IMR-90 (cell line): ENCODE measurements around the gene ATP2B2. TPM values are rescaled to one million over a fixed set of nuclear protein-coding genes. Genes with fewer than 3 reads are reported as not detected.

Experiments used
- ATAC-seq: fragments of 200-7000 bp; cut with Tn5 transposase; 2 replicates; pipeline ENCODE4 v1.9.1; 2020; ENCODE audit warnings: low read depth, mild to moderate bottlenecking, moderate library complexity
- BruUV-seq: library from RNA; stranded (reverse); fragments of 400-500 nt; replicated peaks from 2 replicates; lab custom pipeline; 2021; lab: Mats Ljungman, UMichigan
- CTCF ChIA-PET: fragments of 300-600 bp; formaldehyde crosslinking; extraction: SDS; loops from one replicate; lab custom pipeline; 2021; ENCODE audit warnings: antibody characterized with exemption; lab: Yijun Ruan, JAX
- POLR2A ChIA-PET: fragments of 300-600 bp; sonication (Branson Sonifier 250); formaldehyde crosslinking; loops from one replicate; lab custom pipeline; 2022; ENCODE audit warnings: antibody characterized with exemption; ENCODE audit not compliant: unreplicated experiment; lab: Charles Lee
- DNase-seq: peaks from one replicate; pipeline ENCODE4 v3.0.0; 2013
- H2AFZ ChIP-seq: replicated peaks from 2 replicates; pipeline ENCODE3; 2013; ENCODE audit warnings: low read length, mild to moderate bottlenecking; ENCODE audit not compliant: poor library complexity
- H2AK5ac ChIP-seq: 2 replicates; pipeline ENCODE4 v1.6.1; 2013; ENCODE audit warnings: low read depth, low read length, inconsistent platforms
- H2AK9ac ChIP-seq: replicated peaks from 2 replicates; pipeline ENCODE3; 2013; ENCODE audit warnings: mild to moderate bottlenecking, low read depth, low read length, moderate library complexity; ENCODE audit not compliant: poor library complexity
- H2BK120ac ChIP-seq: 2 replicates; pipeline ENCODE4 v1.6.1; 2013; ENCODE audit warnings: low read depth, low read length, inconsistent platforms
- H2BK15ac ChIP-seq: 3 replicates; pipeline ENCODE4 v1.6.1; 2013; ENCODE audit warnings: low read depth, low read length, inconsistent platforms
- H2BK20ac ChIP-seq: 2 replicates; pipeline ENCODE4 v1.6.1; 2013; ENCODE audit warnings: low read depth, mild to moderate bottlenecking, inconsistent platforms, low read length, moderate library complexity
- H2BK5ac ChIP-seq: 2 replicates; pipeline ENCODE4 v1.6.1; 2013; ENCODE audit warnings: mild to moderate bottlenecking, low read depth, low read length, inconsistent platforms; ENCODE audit not compliant: poor library complexity, severe bottlenecking
- H3K14ac ChIP-seq: replicated peaks from 2 replicates; pipeline ENCODE4 v1.6.1; 2013; ENCODE audit warnings: low read depth, low read length, inconsistent platforms
- H3K18ac ChIP-seq: 2 replicates; pipeline ENCODE4 v1.6.1; 2013; ENCODE audit warnings: low read depth, low read length, control low read depth
- H3K23ac ChIP-seq: 2 replicates; pipeline ENCODE4 v1.6.1; 2013; ENCODE audit warnings: low read depth, low read length, inconsistent platforms
- H3K27ac ChIP-seq: 2 replicates; pipeline ENCODE4 v1.5.1; 2013; ENCODE audit warnings: mild to moderate bottlenecking, control low read depth, low read length; ENCODE audit not compliant: insufficient read depth
- H3K27me3 ChIP-seq: 2 replicates; pipeline ENCODE4 v1.6.1; 2013; ENCODE audit warnings: low read length; ENCODE audit not compliant: control insufficient read depth, insufficient read depth
- H3K36me3 ChIP-seq: 2 replicates; pipeline ENCODE4 v1.6.1; 2013; ENCODE audit warnings: low read length, mixed read lengths; ENCODE audit not compliant: control insufficient read depth, insufficient read depth
- H3K4ac ChIP-seq: 2 replicates; pipeline ENCODE4 v1.6.1; 2013; ENCODE audit warnings: low read depth, low read length, inconsistent platforms
- H3K4me1 ChIP-seq: 2 replicates; pipeline ENCODE4 v1.6.1; 2013; ENCODE audit warnings: low read length, mixed read lengths; ENCODE audit not compliant: control insufficient read depth, insufficient read depth
- H3K4me2 ChIP-seq: 2 replicates; pipeline ENCODE4 v1.6.1; 2013; ENCODE audit warnings: low read depth, mild to moderate bottlenecking, control low read depth, low read length, moderate library complexity
- H3K4me3 ChIP-seq: 2 replicates; pipeline ENCODE4 v1.5.1; 2013; ENCODE audit warnings: low read depth, mild to moderate bottlenecking, control low read depth, low read length, moderate library complexity; ENCODE audit not compliant: insufficient read depth
- H3K56ac ChIP-seq: 2 replicates; pipeline ENCODE4 v1.6.1; 2013; ENCODE audit warnings: low read length, inconsistent platforms; ENCODE audit not compliant: insufficient read depth; ENCODE audit errors: extremely low read depth
- H3K79me1 ChIP-seq, 2 experiments: 2 replicates each; pipeline ENCODE4 v1.6.1; 2013; ENCODE audit warnings: low read length in 2 of 2, inconsistent platforms in 1 of 2, low read depth in 1 of 2
- H3K9ac ChIP-seq: 2 replicates; pipeline ENCODE4 v1.6.1; 2013; ENCODE audit warnings: low read depth, low read length, control low read depth
- H3K9me1 ChIP-seq: 2 replicates; pipeline ENCODE4 v1.6.1; 2013; ENCODE audit warnings: low read length, inconsistent platforms; ENCODE audit not compliant: insufficient read depth
- H3K9me3 ChIP-seq: 2 replicates; pipeline ENCODE4 v1.6.1; 2013; ENCODE audit warnings: low read length; ENCODE audit not compliant: control insufficient read depth, insufficient read depth
- H4K20me1 ChIP-seq: 2 replicates; pipeline ENCODE4 v1.6.1; 2013; ENCODE audit warnings: low read length, inconsistent platforms; ENCODE audit not compliant: insufficient read depth
- H4K5ac ChIP-seq: 2 replicates; pipeline ENCODE4 v1.6.1; 2013; ENCODE audit warnings: mild to moderate bottlenecking, low read depth, low read length, control low read depth
- H4K8ac ChIP-seq, 2 experiments: 2 replicates each; pipeline ENCODE4 v1.6.1; 2013; ENCODE audit warnings: low read depth in 2 of 2, low read length in 2 of 2, control low read depth in 1 of 2, inconsistent platforms in 1 of 2
- H4K91ac ChIP-seq: 2 replicates; pipeline ENCODE4 v1.6.1; 2013; ENCODE audit warnings: low read depth, low read length, inconsistent platforms; ENCODE audit not compliant: insufficient read depth
- BHLHE40 ChIP-seq: fragments of 150-350 bp; IDR thresholded peaks from 2 replicates; pipeline ENCODE4 v1.6.1; 2016; ENCODE audit warnings: mild to moderate bottlenecking, low read depth, low read length
- MAFK ChIP-seq: IDR thresholded peaks from 2 replicates; pipeline ENCODE4 v1.6.1; 2012; ENCODE audit warnings: low read depth, low read length, improper control_type of control experiment
- NFE2L2 ChIP-seq: fragments of 150-350 bp; IDR thresholded peaks from 2 replicates; pipeline ENCODE4 v1.6.1; 2016; ENCODE audit warnings: low read depth, mild to moderate bottlenecking, low read length
- RAD21 ChIP-seq: IDR thresholded peaks from 2 replicates; pipeline ENCODE4 v1.6.1; 2012; ENCODE audit warnings: low read length, improper control_type of control experiment
- SMC3 ChIP-seq: fragments of 150-350 bp; IDR thresholded peaks from 2 replicates; pipeline ENCODE4 v1.6.1; 2016; ENCODE audit warnings: low read depth, mild to moderate bottlenecking, antibody characterized with exemption, low read length, moderate library complexity
- WGBS, 2 experiments: methylation state at CpG; one replicate each; pipeline versions ENCODE4 v1.1.5 to v1.1.7; 2013; ENCODE audit warnings: missing lambda C conversion rate in 2 of 2; ENCODE audit not compliant: insufficient read length in 1 of 2; ENCODE audit errors: extremely low coverage in 2 of 2; 5-methylcytosine and 5-hydroxymethylcytosine counted together
- dilution Hi-C: fragments of 300-500 bp; cut with HindIII; formaldehyde crosslinking; loops from one replicate; pipeline ENCODE4 v1.14.3; 2018; ENCODE audit warnings: low sequenced_read_pairs; ENCODE audit not compliant: unreplicated experiment
- in situ Hi-C: fragments of 300-500 bp; cut with MboI; formaldehyde crosslinking; loops from 3 replicates; pipeline ENCODE4 v1.14.3; 2019; ENCODE audit warnings: low sequenced_read_pairs, inconsistent platforms, mixed read lengths
- intact Hi-C: fragments of 100-400 bp; cut with micrococcal nuclease; formaldehyde crosslinking; loops from 2 replicates; pipeline ENCODE4 v1.10.0; 2022
- polyA plus RNA-seq, 3 experiments: library from polyadenylated mRNA; depleted of rRNA; stranded (reverse); fragments of >200 nt; gene quantifications; 2 replicates each; pipeline ENCODE4 v1.2.3, GENCODE V29; 2012; ENCODE audit warnings: low replicate concordance in 1 of 3
- total RNA-seq: library from RNA; depleted of rRNA; stranded (reverse); fragments of >200 nt; gene quantifications from 2 replicates; pipeline ENCODE4 v1.2.3, GENCODE V29; 2012
- TF ChIP-seq, protein P1 (sequence below): fragments of 150-350 bp; IDR thresholded peaks from 2 replicates; pipeline ENCODE4 v1.6.1; 2017; ENCODE audit warnings: mild to moderate bottlenecking, antibody characterized with exemption, low read length, low read depth
- TF ChIP-seq, protein P2 (sequence below): conservative IDR thresholded peaks from 2 replicates; pipeline ENCODE4 v1.5.1; 2012; ENCODE audit warnings: mild to moderate bottlenecking, low read depth, low read length, improper control_type of control experiment

Gene ATP2B2
- total and polyA plus RNA-seq, 2 of the 4 experiments (the other 2 are of a cell fraction), result under 0.01 to 0.02 TPM

DNA sequence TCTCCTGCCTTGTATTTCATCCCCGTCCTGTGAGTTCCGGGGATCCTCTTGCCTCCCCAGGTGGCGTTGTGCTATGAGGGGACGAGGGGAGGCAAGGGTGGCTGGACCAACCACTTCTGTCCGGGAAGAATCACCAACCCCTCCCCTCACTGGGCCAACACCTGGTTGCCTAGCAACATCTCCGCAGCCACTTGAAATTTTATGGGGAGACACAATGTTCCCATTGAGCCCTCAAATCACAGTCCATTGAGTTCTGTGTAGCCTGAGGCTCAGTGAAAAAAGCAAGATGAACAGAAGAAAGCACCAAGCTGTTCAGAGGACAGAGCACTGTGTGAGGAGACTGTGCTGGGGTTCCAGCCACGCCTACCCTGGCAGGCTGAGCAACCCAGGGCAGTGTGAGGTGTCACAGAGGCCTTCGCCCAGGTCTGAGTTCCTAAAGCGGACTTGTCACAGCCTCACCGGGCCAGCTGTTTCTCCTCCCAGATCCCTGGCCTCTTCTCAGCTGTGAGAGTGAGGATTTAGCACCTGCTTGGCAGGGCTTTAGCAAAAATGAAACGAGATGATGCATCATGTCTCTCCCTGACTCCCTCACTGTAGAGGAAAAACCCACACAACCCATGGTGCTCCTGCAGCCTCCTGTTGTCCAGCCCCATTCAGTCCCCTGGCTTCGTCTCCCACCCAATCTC, 76.8 kb downstream of the ATP2B2 start:
- Histone ChIP-seq H2BK120ac (no peak overlapping the region), H3K4me2 (no peak overlapping the region), H3K79me1 (no peaks in the 10 kb centered on the region), H2BK5ac (no peak overlapping the region), H2AK9ac (no peak overlapping the region), H4K91ac (no peak overlapping the region), H3K27ac (no peak overlapping the region), H2AFZ (no peak overlapping the region), H2BK15ac (no peak overlapping the region), H4K8ac (no peak overlapping the region), H3K9ac (no peak overlapping the region), H3K9me1 (no peaks in the 10 kb centered on the region), H2BK20ac (no peak overlapping the region), H2AK5ac (no peak overlapping the region), H3K4me3 (no peak overlapping the region), H4K5ac (no peak overlapping the region), H3K18ac (no peak overlapping the region), H3K9me3 (no peaks in the 10 kb centered on the region), H3K56ac (no peak overlapping the region), H3K27me3 (peaks cover 32% of the 10 kb centered on the region), H3K4me1 (no peaks in the 10 kb centered on the region), H3K4ac (no peak overlapping the region), H3K36me3 (no peaks in the 10 kb centered on the region), H3K14ac (no peak overlapping the region), H4K20me1 (no peaks in the 10 kb centered on the region), H3K23ac (no peak overlapping the region)
- CTCF ChIA-PET, result no interaction called here
- DNase-seq (no peak), ATAC-seq (no peak)
- 50% methylated on average over 5 of the region's 12 CpGs; no CpG with 5 or more reads in 1 of the 2 experiments for WGBS, 2 experiments
- in situ Hi-C loops (no loop called here), intact Hi-C loops (no loop called here), dilution Hi-C loops (no loop called here)
- TF ChIP-seq, protein P1, sequence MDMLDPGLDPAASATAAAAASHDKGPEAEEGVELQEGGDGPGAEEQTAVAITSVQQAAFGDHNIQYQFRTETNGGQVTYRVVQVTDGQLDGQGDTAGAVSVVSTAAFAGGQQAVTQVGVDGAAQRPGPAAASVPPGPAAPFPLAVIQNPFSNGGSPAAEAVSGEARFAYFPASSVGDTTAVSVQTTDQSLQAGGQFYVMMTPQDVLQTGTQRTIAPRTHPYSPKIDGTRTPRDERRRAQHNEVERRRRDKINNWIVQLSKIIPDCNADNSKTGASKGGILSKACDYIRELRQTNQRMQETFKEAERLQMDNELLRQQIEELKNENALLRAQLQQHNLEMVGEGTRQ, result no peak
- TF ChIP-seq, protein P2, sequence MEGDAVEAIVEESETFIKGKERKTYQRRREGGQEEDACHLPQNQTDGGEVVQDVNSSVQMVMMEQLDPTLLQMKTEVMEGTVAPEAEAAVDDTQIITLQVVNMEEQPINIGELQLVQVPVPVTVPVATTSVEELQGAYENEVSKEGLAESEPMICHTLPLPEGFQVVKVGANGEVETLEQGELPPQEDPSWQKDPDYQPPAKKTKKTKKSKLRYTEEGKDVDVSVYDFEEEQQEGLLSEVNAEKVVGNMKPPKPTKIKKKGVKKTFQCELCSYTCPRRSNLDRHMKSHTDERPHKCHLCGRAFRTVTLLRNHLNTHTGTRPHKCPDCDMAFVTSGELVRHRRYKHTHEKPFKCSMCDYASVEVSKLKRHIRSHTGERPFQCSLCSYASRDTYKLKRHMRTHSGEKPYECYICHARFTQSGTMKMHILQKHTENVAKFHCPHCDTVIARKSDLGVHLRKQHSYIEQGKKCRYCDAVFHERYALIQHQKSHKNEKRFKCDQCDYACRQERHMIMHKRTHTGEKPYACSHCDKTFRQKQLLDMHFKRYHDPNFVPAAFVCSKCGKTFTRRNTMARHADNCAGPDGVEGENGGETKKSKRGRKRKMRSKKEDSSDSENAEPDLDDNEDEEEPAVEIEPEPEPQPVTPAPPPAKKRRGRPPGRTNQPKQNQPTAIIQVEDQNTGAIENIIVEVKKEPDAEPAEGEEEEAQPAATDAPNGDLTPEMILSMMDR, result no peak
- TF ChIP-seq RAD21 (no peak), NFE2L2 (no peak), SMC3 (no peak), MAFK (no peak), BHLHE40 (no peak)
- POLR2A ChIA-PET, result no interaction called here
- BruUV-seq, result no TSS peak
